Colonic mucosa (tissue), 4 donors: ENCODE measurements around the gene DPAGT1. TPM values are rescaled to one million over a fixed set of nuclear protein-coding genes. Genes with fewer than 3 reads are reported as not detected.

Experiments
- DNase-seq: peaks from one replicate; pipeline ENCODE4 v3.0.0-alpha.2; 2020
- H3K27ac ChIP-seq: fragments of 200-600 bp; one replicate; pipeline ENCODE4 v1.8.0; 2021
- H3K27me3 ChIP-seq: fragments of 200-600 bp; one replicate; pipeline ENCODE4 v1.8.0; 2021
- H3K36me3 ChIP-seq: fragments of 200-600 bp; one replicate; pipeline ENCODE4 v1.8.0; 2021
- H3K4me1 ChIP-seq: fragments of 200-600 bp; one replicate; pipeline ENCODE4 v1.8.0; 2021; ENCODE audit warnings: mild to moderate bottlenecking
- H3K4me3 ChIP-seq: fragments of 200-600 bp; one replicate; pipeline ENCODE4 v1.8.0; 2021
- H3K9ac ChIP-seq, 2 donors: one replicate each; pipeline ENCODE4 v1.7.0; 2013; ENCODE audit warnings: control low read depth in 2 of 2, low read depth in 2 of 2, low read length in 2 of 2
- H3K9me3 ChIP-seq: fragments of 200-600 bp; one replicate; pipeline ENCODE4 v1.8.0; 2021
- intact Hi-C: fragments of 100-400 bp; cut with DNase I; formaldehyde crosslinking; loops from one replicate; pipeline ENCODE4 v1.14.1; 2022
- total RNA-seq, 2 donors: library from RNA; stranded (reverse); fragmentation: NEBNext Ultra II Directional in 1 of 2; extraction: Animal tissue kit (Norgen Biotek cat#: 25700) in 1 of 2; gene quantifications; one replicate each; pipeline ENCODE4 v1.2.1, GENCODE V29; 2021
- TF ChIP-seq, protein P1 (sequence below): fragments of 200-600 bp; IDR thresholded peaks from one replicate; pipeline ENCODE4 v1.8.0; 2022; ENCODE audit warnings: antibody characterized with exemption, mild to moderate bottlenecking
- donor health status: healthy.
- donor health status: DM: no; HTN: no; CAD: no.
- donor health status: DM: no; HTN: no; CAD: no.

Gene DPAGT1
- total RNA-seq, 2 donors from 2014 or later, result 39.4 to 104 TPM

DNA sequence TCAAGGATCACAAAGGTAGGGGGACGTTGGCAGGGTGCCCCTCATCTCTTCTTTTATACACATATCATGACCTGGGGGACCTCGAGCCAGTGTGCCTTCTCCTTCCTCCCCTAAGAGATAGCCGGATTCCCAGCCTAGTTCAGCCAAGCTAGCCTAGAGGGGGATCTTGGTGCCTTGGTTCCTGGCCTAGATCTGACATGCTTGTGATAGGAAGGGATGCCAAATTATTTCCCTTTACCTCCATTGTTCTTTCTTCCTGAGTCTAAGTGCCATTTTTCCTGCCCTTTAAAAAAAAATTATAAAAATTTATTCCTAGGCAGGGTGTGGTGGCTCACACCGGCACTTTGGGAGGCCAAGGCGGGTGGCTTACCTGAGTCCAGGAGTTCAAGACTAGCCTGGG lies 12.7 kb upstream of the DPAGT1 start:
- Histone ChIP-seq H3K27me3 (no peaks in the 10 kb centered on the region), H3K4me3 (no peak overlapping the region), H3K4me1 (no peaks in the 10 kb centered on the region), H3K9ac (no peak overlapping the region), H3K36me3 (peaks cover 8% of the 10 kb centered on the region), H3K27ac (no peak overlapping the region), H3K9me3 (no peaks in the 10 kb centered on the region)
- intact Hi-C loops, result no loop called here
- no peak for DNase-seq
- TF ChIP-seq, protein P1, sequence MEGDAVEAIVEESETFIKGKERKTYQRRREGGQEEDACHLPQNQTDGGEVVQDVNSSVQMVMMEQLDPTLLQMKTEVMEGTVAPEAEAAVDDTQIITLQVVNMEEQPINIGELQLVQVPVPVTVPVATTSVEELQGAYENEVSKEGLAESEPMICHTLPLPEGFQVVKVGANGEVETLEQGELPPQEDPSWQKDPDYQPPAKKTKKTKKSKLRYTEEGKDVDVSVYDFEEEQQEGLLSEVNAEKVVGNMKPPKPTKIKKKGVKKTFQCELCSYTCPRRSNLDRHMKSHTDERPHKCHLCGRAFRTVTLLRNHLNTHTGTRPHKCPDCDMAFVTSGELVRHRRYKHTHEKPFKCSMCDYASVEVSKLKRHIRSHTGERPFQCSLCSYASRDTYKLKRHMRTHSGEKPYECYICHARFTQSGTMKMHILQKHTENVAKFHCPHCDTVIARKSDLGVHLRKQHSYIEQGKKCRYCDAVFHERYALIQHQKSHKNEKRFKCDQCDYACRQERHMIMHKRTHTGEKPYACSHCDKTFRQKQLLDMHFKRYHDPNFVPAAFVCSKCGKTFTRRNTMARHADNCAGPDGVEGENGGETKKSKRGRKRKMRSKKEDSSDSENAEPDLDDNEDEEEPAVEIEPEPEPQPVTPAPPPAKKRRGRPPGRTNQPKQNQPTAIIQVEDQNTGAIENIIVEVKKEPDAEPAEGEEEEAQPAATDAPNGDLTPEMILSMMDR, result no peak

DNA sequence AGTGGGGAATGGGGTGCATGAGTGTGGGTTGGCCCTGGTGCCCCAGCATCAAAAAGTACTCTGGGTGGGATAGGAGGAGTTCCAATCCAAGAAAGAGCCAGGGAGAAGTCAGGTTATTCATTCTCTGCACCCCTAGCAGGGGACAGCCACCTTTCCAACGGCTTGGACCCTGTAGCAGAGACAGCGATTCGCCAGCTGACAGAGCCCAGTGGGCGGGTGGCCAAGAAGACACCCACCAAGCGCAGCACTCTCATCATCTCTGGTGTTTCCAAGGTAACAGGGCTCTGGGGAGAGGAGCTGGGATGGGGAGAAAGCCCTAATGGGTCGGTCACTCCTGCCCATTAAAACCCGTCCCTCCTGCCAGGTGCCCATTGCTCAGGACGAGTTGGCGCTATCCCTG lies 12.1 kb upstream of the DPAGT1 start:
- TF ChIP-seq, protein P1, result no peak
- no peak overlapping the region for H3K27ac ChIP-seq
- H3K4me1 ChIP-seq, result no peaks in the 10 kb centered on the region
- intact Hi-C loops, result no loop called here
- no peak overlapping the region for H3K4me3 ChIP-seq
- no peaks in the 10 kb centered on the region for H3K9me3 ChIP-seq
- no peak overlapping the region for H3K9ac ChIP-seq
- no peaks in the 10 kb centered on the region for H3K27me3 ChIP-seq
- H3K36me3 ChIP-seq, result peaks cover 8% of the 10 kb centered on the region
- DNase-seq, result no peak

DNA sequence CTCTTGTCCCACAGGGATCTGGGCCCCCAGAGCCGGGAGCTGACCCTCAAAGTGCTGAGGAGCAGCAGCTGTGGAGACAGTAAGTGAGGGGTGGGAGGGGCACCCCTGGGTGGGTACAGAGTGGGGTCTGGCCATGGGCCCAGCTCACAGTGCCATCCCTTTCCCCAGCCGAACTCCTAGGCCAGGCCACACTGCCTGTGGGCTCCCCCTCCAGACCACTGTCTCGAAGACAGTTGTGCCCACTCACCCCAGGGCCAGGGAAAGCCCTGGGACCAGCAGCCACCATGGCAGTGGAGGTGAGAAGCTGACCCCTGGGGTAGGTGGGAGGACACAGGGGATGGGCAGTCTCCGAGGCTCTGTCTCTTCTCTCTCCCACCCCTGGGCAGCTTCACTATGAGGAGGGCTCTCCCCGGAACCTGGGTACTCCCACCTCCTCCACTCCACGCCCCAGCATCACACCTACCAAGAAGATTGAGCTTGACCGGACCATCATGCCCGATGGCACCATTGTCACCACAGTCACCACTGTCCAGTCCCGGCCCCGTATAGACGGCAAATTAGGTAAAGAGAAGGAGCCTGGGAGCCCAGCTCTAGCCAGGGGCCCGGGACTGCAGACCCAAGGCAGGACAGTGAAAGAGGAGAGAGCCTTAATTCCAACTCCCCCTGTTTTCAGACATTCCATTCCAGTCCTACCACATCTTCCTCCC lies 10.8 kb upstream of the DPAGT1 start:
- intact Hi-C loops, result no loop called here
- H3K27me3 ChIP-seq, result no peaks in the 10 kb centered on the region
- no peak for DNase-seq
- TF ChIP-seq, protein P1, result no peak
- H3K4me3 ChIP-seq, result no peak overlapping the region
- H3K9ac ChIP-seq, result no peak overlapping the region
- H3K27ac ChIP-seq, result no peak overlapping the region
- peaks cover 8% of the 10 kb centered on the region for H3K36me3 ChIP-seq
- no peaks in the 10 kb centered on the region for H3K4me1 ChIP-seq
- H3K9me3 ChIP-seq, result no peaks in the 10 kb centered on the region

DNA sequence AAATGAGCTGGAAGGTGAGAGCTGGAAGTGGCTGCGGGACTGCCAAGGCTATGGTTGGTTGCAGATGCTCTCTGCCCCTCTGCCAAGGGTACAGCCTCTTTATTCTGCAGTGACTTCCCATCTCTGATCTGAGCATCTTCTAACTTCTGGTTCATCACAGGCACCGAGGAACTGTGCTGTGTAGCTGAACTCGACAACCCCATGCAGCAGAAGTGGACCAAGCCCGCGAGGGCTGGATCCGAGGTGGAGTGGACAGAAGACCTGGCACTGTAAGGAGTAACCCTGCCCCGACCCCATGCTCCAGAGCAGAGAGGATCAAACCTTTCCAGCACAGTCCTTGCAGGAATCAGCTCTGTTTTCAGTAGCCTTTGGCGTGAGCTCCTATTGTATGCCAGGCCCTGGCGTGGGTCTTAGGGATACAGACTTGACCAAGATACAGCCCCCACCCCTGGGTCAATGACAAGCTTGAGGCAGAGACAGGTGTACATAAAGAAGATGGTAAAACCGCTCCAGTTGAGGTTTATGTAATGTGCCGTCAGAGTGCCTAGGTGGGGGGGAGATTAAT lies 9.8 kb upstream of the DPAGT1 start:
- no peaks in the 10 kb centered on the region for H3K27me3 ChIP-seq
- no peaks in the 10 kb centered on the region for H3K9me3 ChIP-seq
- TF ChIP-seq, protein P1, result no peak
- no peak for DNase-seq
- peaks cover 8% of the 10 kb centered on the region for H3K36me3 ChIP-seq
- no peak overlapping the region for H3K9ac ChIP-seq
- H3K27ac ChIP-seq, result no peak overlapping the region
- intact Hi-C loops, result no loop called here
- no peaks in the 10 kb centered on the region for H3K4me1 ChIP-seq
- H3K4me3 ChIP-seq, result no peak overlapping the region

DNA sequence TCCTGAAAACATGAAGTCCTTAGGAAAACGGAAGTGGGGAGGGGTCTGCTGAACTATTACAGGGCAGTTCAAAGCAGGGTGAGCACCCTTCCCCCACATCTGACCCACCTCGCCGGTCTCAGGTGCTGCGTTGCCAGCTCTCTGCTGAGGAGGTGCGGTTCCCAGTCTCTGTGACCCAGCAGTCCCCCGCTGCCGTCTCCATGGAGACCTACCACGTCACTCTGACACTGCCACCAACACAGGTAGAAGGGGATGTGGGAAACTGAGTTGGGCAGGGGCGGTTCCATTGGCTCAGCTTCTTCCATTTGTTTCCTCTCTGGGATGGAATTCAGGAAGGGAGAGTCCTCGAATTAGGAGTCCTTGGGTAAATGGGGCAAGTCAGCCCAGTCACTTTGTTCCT lies 8.8 kb upstream of the DPAGT1 start:
- H3K4me1 ChIP-seq, result no peaks in the 10 kb centered on the region
- no peaks in the 10 kb centered on the region for H3K9me3 ChIP-seq
- no peak overlapping the region for H3K9ac ChIP-seq
- no peak overlapping the region for H3K27ac ChIP-seq
- no peak overlapping the region for H3K4me3 ChIP-seq
- no peak for DNase-seq
- TF ChIP-seq, protein P1, result no peak
- intact Hi-C loops, result no loop called here
- H3K27me3 ChIP-seq, result no peaks in the 10 kb centered on the region
- peaks cover 8% of the 10 kb centered on the region for H3K36me3 ChIP-seq
